SJSA1 (cell line): Measurements from ENCODE around the gene PPP1R13B. TPM values are rescaled to one million over a fixed set of nuclear protein-coding genes. Genes with fewer than 3 reads are reported as not detected.

Source experiments
- DNase-seq, 2 experiments: peaks; one replicate each; pipeline ENCODE4 v3.0.0-alpha.2; 2015 to 2020; ENCODE audit warnings: low spot score in 2 of 2, low read depth in 1 of 2
- H3K27ac ChIP-seq: fragments of 250-450 bp; sonication (Bioruptor Pico); 2 replicates; pipeline ENCODE4 v1.5.1; 2020; ENCODE audit warnings: mild to moderate bottlenecking, moderate library complexity
- H3K27me3 ChIP-seq: fragments of 250-450 bp; sonication (Bioruptor Pico); replicated peaks from 2 replicates; pipeline ENCODE4 v1.5.1; 2020; ENCODE audit warnings: mild to moderate bottlenecking, moderate library complexity
- H3K36me3 ChIP-seq: fragments of 250-450 bp; sonication (Bioruptor Pico); 2 replicates; pipeline ENCODE4 v1.5.1; 2020; ENCODE audit warnings: mild to moderate bottlenecking
- H3K4me1 ChIP-seq: fragments of 250-450 bp; sonication (Bioruptor Pico); replicated peaks from 2 replicates; pipeline ENCODE4 v1.6.1; 2021; ENCODE audit warnings: mild to moderate bottlenecking
- H3K4me3 ChIP-seq: fragments of 250-450 bp; sonication (Bioruptor Pico); 2 replicates; pipeline ENCODE4 v1.5.1; 2020; ENCODE audit warnings: mild to moderate bottlenecking
- H3K9me3 ChIP-seq: fragments of 250-450 bp; sonication (Bioruptor Pico); replicated peaks from 2 replicates; pipeline ENCODE4 v1.5.1; 2020; ENCODE audit warnings: mild to moderate bottlenecking
- total RNA-seq: library from RNA; depleted of rRNA; stranded (reverse); fragments of >200 nt; shearing (Covaris generic); gene quantifications from 2 replicates; pipeline ENCODE4 v1.2.3, GENCODE V29; 2014

PPP1R13B gene
- total RNA-seq, 1 experiment from 2014 or later: 3.0 TPM

DNA sequence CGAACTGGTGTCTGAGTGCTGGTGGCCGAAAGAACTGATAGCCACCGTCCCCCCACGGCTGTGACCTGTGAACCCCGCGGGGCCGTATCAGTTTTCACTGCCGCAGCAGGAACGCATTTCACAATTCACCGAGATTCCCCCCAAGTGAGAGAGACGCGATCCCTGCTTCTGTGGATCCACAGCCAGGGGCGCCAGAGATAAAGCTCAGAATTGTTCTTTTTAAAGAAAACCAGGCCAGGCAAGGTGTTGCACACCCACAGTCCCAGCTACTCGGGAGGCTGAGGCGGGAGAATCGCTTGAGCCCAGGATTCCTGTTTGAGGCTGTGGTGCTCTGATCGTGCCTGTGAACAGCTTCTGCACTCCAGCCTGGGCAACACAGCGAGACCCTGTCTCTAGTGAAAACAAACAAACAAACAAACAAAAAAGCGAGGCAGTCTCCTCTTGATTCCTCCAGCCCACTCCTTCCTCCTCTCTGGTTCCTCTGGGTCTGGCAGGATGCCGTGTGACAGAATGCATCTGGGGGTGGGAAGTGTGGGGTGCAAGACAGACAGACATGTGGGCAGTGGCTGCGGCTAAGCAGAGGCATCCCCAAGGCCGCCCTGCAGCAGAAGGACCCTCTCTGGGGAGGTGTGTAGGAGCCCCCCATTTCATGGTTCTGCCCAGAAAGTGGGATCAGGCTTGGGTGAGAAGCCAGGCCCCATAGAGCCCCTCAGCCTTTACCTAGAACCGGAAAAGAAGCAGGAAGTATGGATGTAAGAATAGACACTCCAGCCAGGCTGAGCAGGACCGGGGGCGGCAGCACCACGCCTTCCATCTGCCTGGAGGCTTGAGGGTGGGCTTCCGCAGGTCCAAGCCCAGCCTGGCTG lies 39.2 kb upstream of the PPP1R13B start:
- no peaks in the 10 kb centered on the region for H3K9me3 ChIP-seq
- no peak overlapping the region for H3K27ac ChIP-seq
- no peaks in the 10 kb centered on the region for H3K27me3 ChIP-seq
- no peaks in the 10 kb centered on the region for H3K36me3 ChIP-seq
- H3K4me3 ChIP-seq: no peak overlapping the region
- no peak for DNase-seq
- H3K4me1 ChIP-seq: peaks cover 13% of the 10 kb centered on the region

DNA sequence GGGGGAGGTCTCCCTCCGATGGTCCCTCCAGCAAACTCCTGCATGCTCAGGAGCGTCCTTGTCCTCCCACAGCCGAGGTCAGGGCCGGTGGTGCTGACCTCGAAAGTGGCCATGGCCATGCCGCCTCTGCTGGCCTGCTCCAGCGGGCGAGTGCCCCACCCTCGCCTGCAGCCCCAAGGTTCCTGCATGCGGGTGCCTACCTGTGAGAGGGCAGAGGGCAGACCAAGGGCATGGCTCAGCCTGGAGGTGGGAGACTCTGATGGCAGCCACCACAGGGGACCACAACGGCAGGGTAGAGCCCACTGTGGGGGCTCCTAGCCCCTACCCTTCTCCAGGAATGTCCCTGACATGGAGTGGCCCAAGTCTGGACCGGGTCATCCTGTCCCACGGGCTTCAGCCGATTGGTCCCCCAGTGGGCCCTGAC lies 38.1 kb upstream of the PPP1R13B start:
- no peaks in the 10 kb centered on the region for H3K9me3 ChIP-seq
- H3K27me3 ChIP-seq: no peaks in the 10 kb centered on the region
- DNase-seq: no peak
- H3K4me3 ChIP-seq: no peak overlapping the region
- H3K27ac ChIP-seq: no peak overlapping the region
- H3K4me1 ChIP-seq: peaks cover 15% of the 10 kb centered on the region
- no peaks in the 10 kb centered on the region for H3K36me3 ChIP-seq

DNA sequence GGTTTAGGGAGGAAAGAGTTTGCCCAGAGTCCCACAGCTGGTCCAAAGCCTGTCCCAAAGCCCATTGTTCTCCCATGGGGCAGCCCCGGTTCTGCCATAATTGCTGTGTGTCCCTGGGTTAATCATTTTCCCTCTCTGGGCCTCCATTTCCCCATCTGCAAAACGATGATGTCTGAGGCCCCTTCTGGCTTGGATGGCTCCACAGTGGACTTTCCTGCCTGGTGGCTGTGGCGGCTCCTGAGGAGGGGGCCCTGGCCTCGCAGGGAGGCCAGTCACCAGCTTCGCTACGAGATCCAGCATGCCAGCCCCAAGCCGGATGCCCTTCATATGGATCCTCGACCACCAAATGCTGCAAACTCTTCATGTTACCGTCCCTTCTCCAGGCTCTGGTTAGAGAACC lies 37.5 kb upstream of the PPP1R13B start:
- H3K27ac ChIP-seq: no peak overlapping the region
- peaks cover 19% of the 10 kb centered on the region for H3K4me1 ChIP-seq
- no peaks in the 10 kb centered on the region for H3K36me3 ChIP-seq
- H3K9me3 ChIP-seq: no peaks in the 10 kb centered on the region
- no peak overlapping the region for H3K4me3 ChIP-seq
- DNase-seq: no peak
- H3K27me3 ChIP-seq: no peaks in the 10 kb centered on the region

DNA sequence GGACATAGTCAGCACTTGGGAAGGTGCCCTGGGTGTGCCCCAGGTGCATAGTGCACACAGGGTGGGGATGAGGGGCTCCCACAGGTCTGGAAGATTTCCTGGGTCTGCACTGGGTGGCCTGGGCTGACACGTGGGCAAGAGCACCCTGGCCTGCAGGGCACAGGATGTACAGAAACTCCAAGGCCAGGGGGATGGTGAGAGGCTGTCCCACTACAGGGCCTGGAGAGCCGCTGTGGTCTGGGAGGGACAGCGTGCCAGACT lies 35.8 kb upstream of the PPP1R13B start:
- no peaks in the 10 kb centered on the region for H3K9me3 ChIP-seq
- no peaks in the 10 kb centered on the region for H3K36me3 ChIP-seq
- no peak for DNase-seq
- no peak overlapping the region for H3K4me3 ChIP-seq
- no peak overlapping the region for H3K27ac ChIP-seq
- H3K27me3 ChIP-seq: no peaks in the 10 kb centered on the region
- H3K4me1 ChIP-seq: peaks cover 13% of the 10 kb centered on the region

DNA sequence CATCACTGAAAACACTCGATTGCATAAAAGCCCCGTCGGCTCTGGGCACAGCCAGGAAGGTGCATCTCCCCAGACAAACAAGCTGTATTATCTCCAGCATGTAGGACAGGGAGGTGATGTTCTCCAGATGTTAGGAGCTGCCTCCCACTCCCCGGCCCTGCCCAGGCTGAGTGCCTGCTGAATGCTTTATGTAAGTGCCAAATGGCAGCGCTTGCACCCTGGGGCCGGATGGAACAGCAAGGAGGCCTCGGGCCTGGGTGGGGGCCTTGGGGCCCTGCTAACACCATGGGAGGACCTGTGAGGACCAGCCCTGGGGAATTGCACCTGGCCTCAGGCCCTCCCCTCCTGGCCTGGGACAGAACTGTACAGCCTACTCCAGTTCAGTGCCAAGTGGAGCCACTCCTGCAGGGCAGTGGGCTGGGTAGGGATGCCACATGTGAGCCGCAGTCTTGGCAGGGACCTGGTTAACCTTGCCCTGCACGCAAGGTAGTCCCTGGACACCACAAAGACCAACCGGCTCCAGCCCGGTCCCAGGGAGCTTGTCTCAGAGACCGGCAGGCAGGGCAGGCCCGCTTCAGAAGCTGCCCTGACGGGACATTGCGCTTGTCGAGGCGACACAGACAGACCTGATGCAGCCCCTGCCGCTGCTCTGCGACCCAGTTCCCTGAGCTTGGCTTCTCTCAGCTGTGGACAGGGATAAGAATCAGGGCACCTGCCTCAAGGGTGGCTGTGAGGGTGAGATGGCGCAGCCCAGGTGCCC lies 35.3 kb upstream of the PPP1R13B start:
- no peaks in the 10 kb centered on the region for H3K9me3 ChIP-seq
- no peak for DNase-seq
- H3K4me1 ChIP-seq: peaks cover 13% of the 10 kb centered on the region
- H3K27me3 ChIP-seq: no peaks in the 10 kb centered on the region
- no peak overlapping the region for H3K27ac ChIP-seq
- no peaks in the 10 kb centered on the region for H3K36me3 ChIP-seq
- no peak overlapping the region for H3K4me3 ChIP-seq

DNA sequence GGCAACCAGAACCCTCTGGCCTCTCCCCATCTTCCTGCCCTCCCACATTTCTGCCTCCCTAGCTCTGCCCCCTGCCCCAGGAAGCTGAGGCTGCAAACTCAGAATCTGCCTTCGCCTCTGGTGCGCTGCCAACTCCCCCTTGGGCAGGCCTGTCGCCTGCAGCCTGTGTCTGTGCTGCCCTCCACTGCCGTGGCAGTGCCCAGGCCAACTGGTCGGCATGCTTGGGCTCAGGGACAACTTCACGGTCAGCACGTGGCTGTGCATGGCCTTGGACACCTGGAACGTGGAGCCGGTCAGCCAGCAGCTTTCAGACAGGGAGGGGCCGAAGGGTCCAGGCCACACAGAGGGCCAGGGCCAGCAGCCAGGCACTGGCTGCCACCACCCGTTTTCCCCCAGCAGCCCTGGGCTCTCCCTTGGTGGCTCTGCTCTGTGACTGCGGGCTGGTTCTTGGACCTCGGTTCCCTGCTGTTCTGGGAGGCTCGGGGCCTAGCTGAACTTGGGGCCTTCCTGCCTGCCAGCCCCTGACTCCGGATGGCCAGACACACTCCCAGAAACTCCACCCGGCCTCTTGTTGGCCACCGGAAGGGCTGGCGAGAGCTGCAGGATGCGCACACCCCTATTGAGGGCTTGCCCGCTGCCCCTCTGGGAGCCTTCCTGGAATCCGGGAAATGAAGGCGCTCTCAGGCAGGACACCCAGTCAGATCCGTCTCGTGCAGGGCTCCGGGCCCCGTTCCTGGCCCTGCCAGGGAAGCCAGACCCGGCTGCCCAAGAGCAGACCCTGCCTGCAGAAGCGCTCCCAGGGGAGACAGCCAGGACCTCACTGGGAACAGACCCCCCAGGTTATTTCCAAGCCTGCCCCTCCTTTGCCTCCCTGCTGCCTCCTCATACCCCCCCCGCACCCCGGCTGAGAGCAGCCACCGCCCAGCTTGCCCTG lies 34.2 kb upstream of the PPP1R13B start:
- no peak overlapping the region for H3K27ac ChIP-seq
- H3K4me1 ChIP-seq: peaks cover 13% of the 10 kb centered on the region

DNA sequence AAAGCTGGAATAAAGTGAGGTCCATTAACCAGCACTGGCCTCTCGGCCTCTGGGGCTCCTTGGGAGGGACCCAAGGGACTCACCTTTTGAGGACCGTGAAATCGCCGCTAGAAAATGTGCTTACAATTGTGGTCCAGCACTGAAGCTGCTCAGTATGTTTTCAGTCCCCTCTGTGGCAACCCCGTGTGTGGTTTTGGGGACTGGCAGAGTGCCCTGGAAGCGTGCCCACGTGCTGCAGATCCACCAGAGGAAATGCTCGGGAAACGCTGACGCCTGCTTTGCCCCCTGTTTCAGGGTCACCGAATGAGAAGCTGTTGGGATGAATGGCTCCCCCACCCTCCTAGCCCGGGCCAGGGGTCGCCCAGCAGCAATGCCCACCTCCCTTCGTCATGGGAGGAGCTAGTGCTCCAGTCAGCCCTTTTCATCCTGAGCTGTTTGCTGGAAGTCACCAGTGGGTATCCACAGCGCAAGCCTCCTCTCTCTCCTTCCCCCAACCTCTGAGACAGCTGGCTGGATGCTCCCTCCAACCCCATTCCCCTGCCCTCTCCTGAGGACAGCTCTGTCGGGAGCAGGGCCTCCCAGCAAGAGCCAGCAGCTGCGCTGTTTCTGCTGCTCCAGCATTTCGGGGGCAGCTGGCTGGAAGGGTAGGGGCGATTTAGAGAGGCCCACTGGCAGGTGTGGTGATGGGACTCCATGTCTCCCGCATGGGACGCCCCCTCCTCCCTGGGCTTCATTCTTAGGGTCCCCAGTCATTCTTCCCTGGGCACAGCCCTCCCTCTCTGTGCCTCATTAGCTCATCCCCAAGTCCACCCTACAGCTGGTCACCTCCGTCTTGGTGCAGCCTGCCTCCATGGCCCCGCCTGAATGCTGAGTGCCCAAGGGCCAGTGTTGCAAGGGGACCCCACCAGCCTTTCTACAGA lies 33.2 kb upstream of the PPP1R13B start:
- Histone ChIP-seq H3K4me3 (no peak overlapping the region), H3K9me3 (no peaks in the 10 kb centered on the region), H3K27me3 (no peaks in the 10 kb centered on the region), H3K4me1 (peaks cover 13% of the 10 kb centered on the region), H3K36me3 (no peaks in the 10 kb centered on the region), H3K27ac (no peak overlapping the region)
- DNase-seq: peak; percentile 43 to 57

More for the DNA sequence above, 34.2 kb upstream of the PPP1R13B start:
- Histone ChIP-seq H3K9me3 (no peaks in the 10 kb centered on the region), H3K4me3 (no peak overlapping the region), H3K36me3 (no peaks in the 10 kb centered on the region), H3K27me3 (no peaks in the 10 kb centered on the region)
- DNase-seq: no peak

DNA sequence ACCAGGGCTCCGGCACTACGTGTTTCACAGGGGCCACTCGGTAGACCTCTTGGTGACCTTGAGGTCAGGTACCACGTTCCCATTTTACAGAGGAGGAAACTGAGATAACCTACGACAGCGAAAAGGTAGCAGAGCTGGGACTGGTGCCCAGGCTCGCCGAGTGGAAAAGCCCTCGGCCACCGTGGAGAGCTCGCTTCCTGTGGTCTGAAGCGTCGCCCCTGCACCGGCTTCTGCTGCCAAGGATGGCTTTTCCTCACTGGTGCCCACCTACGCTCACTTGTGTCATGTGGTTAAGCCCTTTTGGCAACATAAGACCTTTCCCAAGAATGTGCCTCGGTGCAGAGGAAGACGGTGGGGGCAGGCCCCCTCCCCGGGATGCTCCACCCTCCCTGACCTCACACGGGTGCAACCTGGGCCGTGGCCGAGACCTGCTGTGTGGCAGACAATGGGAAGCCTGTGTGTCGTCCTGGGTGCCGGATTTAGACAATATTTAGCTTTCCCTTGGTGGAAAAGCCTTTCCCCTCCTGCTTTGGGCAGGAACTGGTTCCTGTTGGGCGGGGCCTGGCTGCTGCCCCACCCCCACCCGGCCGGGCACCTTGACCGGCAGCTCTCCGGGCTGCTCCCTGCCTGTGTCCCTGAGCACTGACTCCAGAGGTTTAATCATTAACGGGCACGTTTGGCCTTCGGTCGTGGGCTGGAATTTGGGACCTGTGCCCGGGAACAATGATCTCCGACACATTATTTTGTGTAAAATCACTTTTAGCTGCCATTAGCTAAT lies 32.4 kb upstream of the PPP1R13B start:
- no peaks in the 10 kb centered on the region for H3K9me3 ChIP-seq
- peaks cover 13% of the 10 kb centered on the region for H3K4me1 ChIP-seq
- H3K4me3 ChIP-seq: no peak overlapping the region
- no peaks in the 10 kb centered on the region for H3K36me3 ChIP-seq
- no peaks in the 10 kb centered on the region for H3K27me3 ChIP-seq
- DNase-seq: no peak
- no peak overlapping the region for H3K27ac ChIP-seq

DNA sequence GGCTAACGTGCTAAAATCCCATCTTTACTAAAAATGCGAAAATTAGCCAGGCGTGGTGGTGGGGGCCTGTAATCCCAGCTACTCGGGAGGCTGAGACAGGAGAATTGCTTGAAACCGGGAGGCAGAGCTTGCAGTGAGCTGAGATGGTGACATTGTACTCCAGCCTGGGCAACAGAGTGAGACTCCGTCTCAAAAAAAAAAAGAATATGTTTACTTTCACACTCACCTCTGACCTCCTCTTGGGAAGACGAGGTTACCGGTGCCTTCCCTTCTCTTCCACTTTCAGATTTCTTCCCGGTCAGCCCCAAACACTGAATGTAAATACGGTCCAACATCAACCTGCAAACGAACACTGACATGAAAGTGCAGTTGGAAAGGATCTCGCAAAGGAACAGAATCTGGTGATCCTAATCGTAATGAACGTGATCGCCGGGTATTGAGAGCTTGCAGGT lies 31.8 kb upstream of the PPP1R13B start:
- DNase-seq: no peak
- Histone ChIP-seq H3K36me3 (no peaks in the 10 kb centered on the region), H3K4me3 (no peak overlapping the region), H3K27me3 (no peaks in the 10 kb centered on the region), H3K4me1 (peaks cover 13% of the 10 kb centered on the region), H3K27ac (no peak overlapping the region), H3K9me3 (no peaks in the 10 kb centered on the region)

DNA sequence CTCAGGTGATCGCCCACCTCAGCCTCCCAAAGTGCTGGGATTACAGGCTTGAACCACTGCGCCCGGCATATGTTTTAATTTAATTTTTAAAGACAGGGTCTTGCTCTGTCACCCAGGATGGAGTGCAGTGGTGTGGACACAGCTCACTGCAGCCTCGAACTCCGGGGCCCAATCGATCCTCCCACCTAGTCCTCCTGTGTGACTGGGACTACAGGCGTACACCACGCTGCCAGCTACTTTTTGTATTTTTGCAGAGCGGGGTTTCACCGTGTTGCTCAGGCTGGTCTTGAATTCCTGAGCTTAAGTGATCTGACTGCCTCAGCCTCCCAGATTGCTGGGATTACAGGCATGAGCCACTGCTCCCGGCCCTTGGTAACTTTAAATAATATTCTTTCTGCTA lies 30.8 kb upstream of the PPP1R13B start:
- Histone ChIP-seq H3K27ac (no peak overlapping the region), H3K27me3 (no peaks in the 10 kb centered on the region), H3K4me1 (peaks cover 13% of the 10 kb centered on the region), H3K4me3 (no peak overlapping the region), H3K36me3 (no peaks in the 10 kb centered on the region), H3K9me3 (no peaks in the 10 kb centered on the region)
- no peak for DNase-seq

DNA sequence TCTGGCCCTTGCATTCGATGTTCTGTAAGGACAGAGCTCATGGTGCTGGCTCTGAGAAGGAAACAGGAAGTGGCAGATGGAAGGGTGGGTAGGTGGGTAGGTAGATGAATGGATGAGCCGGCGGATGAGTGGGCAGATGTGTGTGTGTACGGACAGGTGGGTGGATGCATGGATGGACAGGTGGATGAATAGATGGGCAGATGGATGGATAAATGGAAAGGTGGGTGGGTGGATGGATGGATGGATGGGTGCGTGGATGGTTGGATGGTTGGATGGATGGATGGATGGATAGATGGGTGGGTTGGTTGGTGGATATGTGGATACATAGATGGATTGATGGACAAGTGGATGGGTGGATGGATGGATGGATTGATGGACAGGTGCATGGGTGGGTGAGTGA lies 27.6 kb upstream of the PPP1R13B start:
- no peaks in the 10 kb centered on the region for H3K9me3 ChIP-seq
- no peaks in the 10 kb centered on the region for H3K36me3 ChIP-seq
- DNase-seq: no peak
- peaks cover 5% of the 10 kb centered on the region for H3K4me1 ChIP-seq
- no peak overlapping the region for H3K4me3 ChIP-seq
- H3K27ac ChIP-seq: no peak overlapping the region
- H3K27me3 ChIP-seq: no peaks in the 10 kb centered on the region

DNA sequence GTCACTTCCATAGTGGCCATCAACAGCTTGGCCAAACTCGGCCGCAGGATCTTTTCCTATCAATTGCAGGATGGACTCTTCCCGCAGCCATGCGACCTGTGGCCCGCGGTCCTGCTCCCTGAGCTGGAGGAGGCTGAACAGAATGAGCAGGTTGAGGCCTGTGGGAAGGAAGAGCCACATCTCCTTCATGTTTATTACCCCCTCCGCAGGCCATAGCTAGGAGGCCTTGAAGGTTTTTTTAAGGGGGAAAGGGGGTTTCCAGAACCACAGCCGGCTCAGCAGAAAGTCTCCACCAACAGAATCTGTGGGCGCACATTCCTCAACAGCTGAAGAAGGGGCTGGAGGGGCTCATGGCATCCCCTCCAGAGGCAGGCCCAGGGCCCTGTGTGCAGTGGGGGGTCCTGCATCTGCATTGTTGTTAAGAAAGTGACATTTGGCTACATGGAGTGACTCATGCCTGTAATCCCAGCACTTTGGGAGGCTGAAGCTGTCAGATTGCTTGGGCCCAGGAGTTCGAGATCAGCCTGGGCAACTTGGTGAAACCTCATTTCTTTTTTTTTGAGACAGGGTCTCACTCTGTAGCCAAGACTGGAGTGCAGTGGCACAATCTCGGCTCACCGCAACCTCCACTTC lies 25.2 kb upstream of the PPP1R13B start:
- H3K9me3 ChIP-seq: no peaks in the 10 kb centered on the region
- H3K4me3 ChIP-seq: no peak overlapping the region
- no peaks in the 10 kb centered on the region for H3K4me1 ChIP-seq
- no peak for DNase-seq
- no peaks in the 10 kb centered on the region for H3K27me3 ChIP-seq
- no peaks in the 10 kb centered on the region for H3K36me3 ChIP-seq
- H3K27ac ChIP-seq: no peak overlapping the region
